SK-N-SH treated with all-trans-retinoic acid at 6 μM for 48 hours (cell line): Measurements from ENCODE around the gene GAGE10.
"Not testable (repeated sequence)": the region's sequence is repeated elsewhere in the genome, so short reads cannot be mapped to it uniquely, and the experiment has no call there.

ENCODE experiments used
- ATAC-seq: fragments of 200-7000 bp; cut with Tn5 transposase; 3 replicates; pipeline ENCODE4 v1.9.1; 2020; ENCODE audit warnings: mild to moderate bottlenecking, moderate library complexity
- ARNTL ChIP-seq: fragments of 450-650 bp; formaldehyde crosslinking; IDR thresholded peaks from 2 replicates; pipeline ENCODE4 v1.5.0; 2020; ENCODE audit warnings: low read depth, mild to moderate bottlenecking, moderate library complexity, borderline replicate concordance
- BACH2 ChIP-seq: fragments of 250-450 bp; sonication (Bioruptor Pico); IDR thresholded peaks from 2 replicates; pipeline ENCODE4 v1.9.0; 2021; ENCODE audit warnings: mild to moderate bottlenecking, borderline replicate concordance
- CSDC2 ChIP-seq: fragments of 250-450 bp; sonication (Bioruptor Pico); IDR thresholded peaks from 2 replicates; pipeline ENCODE4 v1.5.0; 2020; ENCODE audit warnings: mild to moderate bottlenecking, moderate library complexity
- GLIS3 ChIP-seq: fragments of 250-450 bp; sonication (Bioruptor Pico); IDR thresholded peaks from 2 replicates; pipeline ENCODE4 v1.5.0; 2020; ENCODE audit warnings: mild to moderate bottlenecking, moderate library complexity
- OSR1 ChIP-seq: fragments of 250-450 bp; sonication (Bioruptor Pico); IDR thresholded peaks from 2 replicates; pipeline ENCODE4 v1.8.0; 2022; ENCODE audit warnings: moderate library complexity, mild to moderate bottlenecking, inconsistent platforms
- PPARA ChIP-seq: fragments of 250-450 bp; sonication (Bioruptor Pico); IDR thresholded peaks from 2 replicates; pipeline ENCODE4 v1.5.0; 2020; ENCODE audit warnings: mild to moderate bottlenecking, borderline replicate concordance
- RARB ChIP-seq: fragments of 250-450 bp; sonication (Bioruptor Pico); IDR thresholded peaks from 2 replicates; pipeline ENCODE4 v1.8.0; 2021; ENCODE audit warnings: mild to moderate bottlenecking, moderate library complexity
- SNAI2 ChIP-seq: fragments of 250-450 bp; sonication (Bioruptor Pico); IDR thresholded peaks from 2 replicates; pipeline ENCODE4 v1.5.0; 2020; ENCODE audit warnings: mild to moderate bottlenecking, moderate library complexity
- TCF4 ChIP-seq: fragments of 250-450 bp; sonication (Bioruptor Pico); IDR thresholded peaks from 2 replicates; pipeline ENCODE4 v1.8.0; 2021; ENCODE audit warnings: mild to moderate bottlenecking, moderate library complexity, borderline replicate concordance
- ZC3H10 ChIP-seq: fragments of 250-450 bp; sonication (Bioruptor Pico); IDR thresholded peaks from 2 replicates; pipeline ENCODE4 v1.5.1; 2021; ENCODE audit warnings: mild to moderate bottlenecking, moderate library complexity
- ZFP3 ChIP-seq: fragments of 250-450 bp; sonication (Bioruptor Pico); IDR thresholded peaks from 2 replicates; pipeline ENCODE4 v1.5.0; 2020; ENCODE audit warnings: mild to moderate bottlenecking, moderate library complexity
- ZNF565 ChIP-seq: fragments of 450-650 bp; formaldehyde crosslinking; conservative IDR thresholded peaks from 2 replicates; pipeline ENCODE4 v1.5.0; 2020; ENCODE audit warnings: low read depth, mild to moderate bottlenecking, moderate library complexity
- ZNF70 ChIP-seq: fragments of 450-650 bp; formaldehyde crosslinking; IDR thresholded peaks from 2 replicates; pipeline ENCODE4 v1.5.0; 2020; ENCODE audit warnings: mild to moderate bottlenecking, moderate library complexity
- ZNF8 ChIP-seq: fragments of 450-650 bp; formaldehyde crosslinking; IDR thresholded peaks from 2 replicates; pipeline ENCODE4 v1.5.0; 2020; ENCODE audit warnings: mild to moderate bottlenecking, moderate library complexity
- TF ChIP-seq, protein P1 (sequence below): fragments of 250-450 bp; sonication (Bioruptor Pico); IDR thresholded peaks from 2 replicates; pipeline ENCODE4 v1.5.0; 2020; ENCODE audit warnings: mild to moderate bottlenecking, moderate library complexity
- TF ChIP-seq, protein P2 (sequence below): fragments of 250-450 bp; sonication (Bioruptor Pico); IDR thresholded peaks from 2 replicates; pipeline ENCODE4 v1.8.0; 2021; ENCODE audit warnings: low read depth, mild to moderate bottlenecking, moderate library complexity, borderline replicate concordance
- TF ChIP-seq, protein P3 (sequence below): fragments of 250-450 bp; sonication (Bioruptor Pico); IDR thresholded peaks from 2 replicates; pipeline ENCODE4 v1.5.1; 2021; ENCODE audit warnings: mild to moderate bottlenecking, moderate library complexity

The GAGE10 gene

DNA sequence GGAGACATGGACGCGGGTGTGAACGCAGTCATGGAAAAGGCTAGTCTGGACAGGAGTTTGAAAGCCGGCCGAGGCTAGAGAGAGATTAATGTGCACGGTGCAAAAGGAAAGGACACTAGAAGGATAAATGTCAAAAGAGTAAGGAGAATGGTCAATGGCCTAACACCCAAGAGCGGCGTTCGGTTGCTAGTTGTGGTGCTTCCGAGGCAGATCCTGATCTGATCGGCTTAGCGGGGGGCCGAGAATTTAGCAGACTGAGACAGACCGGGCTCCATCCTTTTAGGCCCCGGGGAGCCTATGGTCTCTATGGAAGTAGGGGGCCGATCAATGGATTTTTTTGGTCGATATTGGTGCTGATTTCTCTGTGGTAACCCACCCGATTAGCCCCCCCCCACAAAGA lies 6.9 kb downstream of the GAGE10 start (continued):
- TF ChIP-seq, protein P1, sequence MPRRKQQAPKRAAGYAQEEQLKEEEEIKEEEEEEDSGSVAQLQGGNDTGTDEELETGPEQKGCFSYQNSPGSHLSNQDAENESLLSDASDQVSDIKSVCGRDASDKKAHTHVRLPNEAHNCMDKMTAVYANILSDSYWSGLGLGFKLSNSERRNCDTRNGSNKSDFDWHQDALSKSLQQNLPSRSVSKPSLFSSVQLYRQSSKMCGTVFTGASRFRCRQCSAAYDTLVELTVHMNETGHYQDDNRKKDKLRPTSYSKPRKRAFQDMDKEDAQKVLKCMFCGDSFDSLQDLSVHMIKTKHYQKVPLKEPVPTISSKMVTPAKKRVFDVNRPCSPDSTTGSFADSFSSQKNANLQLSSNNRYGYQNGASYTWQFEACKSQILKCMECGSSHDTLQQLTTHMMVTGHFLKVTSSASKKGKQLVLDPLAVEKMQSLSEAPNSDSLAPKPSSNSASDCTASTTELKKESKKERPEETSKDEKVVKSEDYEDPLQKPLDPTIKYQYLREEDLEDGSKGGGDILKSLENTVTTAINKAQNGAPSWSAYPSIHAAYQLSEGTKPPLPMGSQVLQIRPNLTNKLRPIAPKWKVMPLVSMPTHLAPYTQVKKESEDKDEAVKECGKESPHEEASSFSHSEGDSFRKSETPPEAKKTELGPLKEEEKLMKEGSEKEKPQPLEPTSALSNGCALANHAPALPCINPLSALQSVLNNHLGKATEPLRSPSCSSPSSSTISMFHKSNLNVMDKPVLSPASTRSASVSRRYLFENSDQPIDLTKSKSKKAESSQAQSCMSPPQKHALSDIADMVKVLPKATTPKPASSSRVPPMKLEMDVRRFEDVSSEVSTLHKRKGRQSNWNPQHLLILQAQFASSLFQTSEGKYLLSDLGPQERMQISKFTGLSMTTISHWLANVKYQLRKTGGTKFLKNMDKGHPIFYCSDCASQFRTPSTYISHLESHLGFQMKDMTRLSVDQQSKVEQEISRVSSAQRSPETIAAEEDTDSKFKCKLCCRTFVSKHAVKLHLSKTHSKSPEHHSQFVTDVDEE (CRISPR knock-in tag): no peak
- no peak for TF ChIP-seq TCF4 (CRISPR knock-in tag)
- TF ChIP-seq OSR1 (CRISPR knock-in tag): no peak
- no peak for TF ChIP-seq ZNF70
- TF ChIP-seq CSDC2 (CRISPR knock-in tag): no peak
- no peak for TF ChIP-seq ZNF565 (CRISPR knock-in tag)

DNA sequence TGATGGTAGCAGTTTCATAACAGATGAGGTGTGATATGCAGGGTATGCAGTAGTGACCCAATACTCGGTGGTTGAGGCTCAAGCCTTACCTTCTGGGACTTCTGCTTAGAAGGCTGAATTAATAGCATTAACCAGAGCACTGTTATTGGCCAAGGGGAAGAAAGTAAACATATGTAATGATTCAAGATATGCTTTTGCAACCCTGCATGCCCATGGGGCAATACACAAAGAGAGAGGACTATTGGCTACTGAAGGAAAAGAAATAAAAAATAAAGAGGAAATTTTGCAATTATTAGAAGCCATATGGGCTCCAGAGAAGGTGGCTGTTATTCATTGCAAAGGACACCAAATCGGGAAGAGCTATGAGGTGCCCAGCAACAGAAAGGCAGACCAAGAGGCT lies 8.7 kb downstream of the GAGE10 start:
- ATAC-seq: no peak
- TF ChIP-seq RARB (CRISPR knock-in tag) (no peak), ZFP3 (CRISPR knock-in tag) (no peak), GLIS3 (no peak), ZC3H10 (no peak), ZNF565 (CRISPR knock-in tag) (no peak), TCF4 (CRISPR knock-in tag) (no peak), ARNTL (CRISPR knock-in tag) (no peak), ZNF70 (no peak), PPARA (CRISPR knock-in tag) (no peak), SNAI2 (CRISPR knock-in tag) (no peak), ZNF8 (CRISPR knock-in tag) (no peak)

DNA sequence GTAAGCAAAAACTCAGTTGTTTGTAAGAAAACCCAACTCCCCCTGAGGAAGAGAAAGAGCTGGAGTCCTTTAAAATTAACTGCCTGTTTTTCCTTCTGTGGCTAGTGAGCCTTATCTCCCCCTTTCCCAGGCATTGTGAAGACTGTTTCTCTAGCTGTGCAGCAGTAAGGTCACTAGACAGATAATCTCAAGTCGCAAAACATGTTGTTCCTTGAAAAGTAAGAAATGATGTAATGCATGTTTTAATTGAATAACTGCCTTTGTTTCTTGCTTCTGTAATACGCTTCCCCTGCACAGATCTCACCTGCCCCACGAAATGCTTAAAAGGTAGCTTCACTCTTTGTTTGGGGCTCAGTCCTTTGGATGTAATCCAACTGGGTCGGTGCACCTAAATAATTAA lies 12.6 kb downstream of the GAGE10 start:
- no peak for ATAC-seq
- no peak for TF ChIP-seq ARNTL (CRISPR knock-in tag)
- TF ChIP-seq, protein P2, sequence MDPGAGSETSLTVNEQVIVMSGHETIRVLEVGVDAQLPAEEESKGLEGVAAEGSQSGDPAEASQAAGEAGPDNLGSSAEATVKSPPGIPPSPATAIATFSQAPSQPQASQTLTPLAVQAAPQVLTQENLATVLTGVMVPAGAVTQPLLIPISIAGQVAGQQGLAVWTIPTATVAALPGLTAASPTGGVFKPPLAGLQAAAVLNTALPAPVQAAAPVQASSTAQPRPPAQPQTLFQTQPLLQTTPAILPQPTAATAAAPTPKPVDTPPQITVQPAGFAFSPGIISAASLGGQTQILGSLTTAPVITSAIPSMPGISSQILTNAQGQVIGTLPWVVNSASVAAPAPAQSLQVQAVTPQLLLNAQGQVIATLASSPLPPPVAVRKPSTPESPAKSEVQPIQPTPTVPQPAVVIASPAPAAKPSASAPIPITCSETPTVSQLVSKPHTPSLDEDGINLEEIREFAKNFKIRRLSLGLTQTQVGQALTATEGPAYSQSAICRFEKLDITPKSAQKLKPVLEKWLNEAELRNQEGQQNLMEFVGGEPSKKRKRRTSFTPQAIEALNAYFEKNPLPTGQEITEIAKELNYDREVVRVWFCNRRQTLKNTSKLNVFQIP: no peak
- TF ChIP-seq, protein P1 (CRISPR knock-in tag): no peak
- no peak for TF ChIP-seq TCF4 (CRISPR knock-in tag)
- TF ChIP-seq BACH2: no peak
- TF ChIP-seq, protein P3, sequence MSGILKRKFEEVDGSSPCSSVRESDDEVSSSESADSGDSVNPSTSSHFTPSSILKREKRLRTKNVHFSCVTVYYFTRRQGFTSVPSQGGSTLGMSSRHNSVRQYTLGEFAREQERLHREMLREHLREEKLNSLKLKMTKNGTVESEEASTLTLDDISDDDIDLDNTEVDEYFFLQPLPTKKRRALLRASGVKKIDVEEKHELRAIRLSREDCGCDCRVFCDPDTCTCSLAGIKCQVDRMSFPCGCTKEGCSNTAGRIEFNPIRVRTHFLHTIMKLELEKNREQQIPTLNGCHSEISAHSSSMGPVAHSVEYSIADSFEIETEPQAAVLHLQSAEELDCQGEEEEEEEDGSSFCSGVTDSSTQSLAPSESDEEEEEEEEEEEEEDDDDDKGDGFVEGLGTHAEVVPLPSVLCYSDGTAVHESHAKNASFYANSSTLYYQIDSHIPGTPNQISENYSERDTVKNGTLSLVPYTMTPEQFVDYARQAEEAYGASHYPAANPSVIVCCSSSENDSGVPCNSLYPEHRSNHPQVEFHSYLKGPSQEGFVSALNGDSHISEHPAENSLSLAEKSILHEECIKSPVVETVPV (CRISPR knock-in tag): no peak
- TF ChIP-seq OSR1 (CRISPR knock-in tag): no peak
- TF ChIP-seq RARB (CRISPR knock-in tag): no peak
- no peak for TF ChIP-seq ZC3H10
- no peak for TF ChIP-seq ZNF8 (CRISPR knock-in tag)
- no peak for TF ChIP-seq GLIS3
- TF ChIP-seq ZNF565 (CRISPR knock-in tag): no peak
- no peak for TF ChIP-seq CSDC2 (CRISPR knock-in tag)

DNA sequence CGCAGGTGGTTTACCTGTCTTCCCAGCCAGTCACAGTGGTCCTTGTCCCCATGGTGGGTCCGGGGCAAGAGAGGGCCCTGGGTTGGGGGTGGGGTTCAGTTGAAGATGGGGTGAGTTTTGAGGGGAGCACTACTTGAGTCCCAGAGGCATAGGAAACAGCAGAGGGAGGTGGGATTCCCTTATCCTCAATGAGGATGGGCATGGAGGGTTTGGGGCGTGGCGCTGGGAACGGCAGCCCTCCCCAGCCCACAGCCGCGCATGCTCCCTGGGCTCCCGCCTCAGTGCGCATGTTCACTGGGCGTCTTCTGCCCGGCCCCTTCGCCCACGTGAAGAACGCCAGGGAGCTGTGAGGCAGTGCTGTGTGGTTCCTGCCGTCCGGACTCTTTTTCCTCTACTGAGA lies 18.3 kb downstream of the GAGE10 start, which contains the start of gene GAGE12J:
Gene GAGE12J (plus strand): TSS at position 301 of the 400 bp plus-strand sequence. CDS start 1,157 bp downstream, outside the sequence.
- ATAC-seq: not testable (repeated sequence)

DNA sequence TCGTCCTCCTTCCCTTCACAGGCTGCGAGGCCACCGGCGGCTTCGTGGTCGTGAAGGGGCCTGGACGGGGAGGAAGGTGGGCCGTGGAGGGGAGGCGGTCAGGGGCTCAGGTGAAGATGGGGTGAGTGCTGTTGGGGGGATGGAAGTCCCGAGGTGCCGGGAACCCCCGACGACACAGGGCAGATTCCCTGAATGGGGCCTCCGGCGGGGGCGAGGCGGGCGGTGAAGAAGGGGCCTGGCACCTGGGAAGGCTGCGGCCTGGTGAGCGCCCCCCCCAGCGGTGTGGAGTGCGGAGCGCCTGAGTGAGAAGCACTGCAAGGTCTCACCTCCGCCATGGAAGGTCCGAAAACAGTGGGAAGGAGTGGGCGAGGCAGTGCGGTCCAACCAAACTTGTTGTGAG lies 18.8 kb downstream of the GAGE10 start:
- not testable (repeated sequence) for ATAC-seq

DNA sequence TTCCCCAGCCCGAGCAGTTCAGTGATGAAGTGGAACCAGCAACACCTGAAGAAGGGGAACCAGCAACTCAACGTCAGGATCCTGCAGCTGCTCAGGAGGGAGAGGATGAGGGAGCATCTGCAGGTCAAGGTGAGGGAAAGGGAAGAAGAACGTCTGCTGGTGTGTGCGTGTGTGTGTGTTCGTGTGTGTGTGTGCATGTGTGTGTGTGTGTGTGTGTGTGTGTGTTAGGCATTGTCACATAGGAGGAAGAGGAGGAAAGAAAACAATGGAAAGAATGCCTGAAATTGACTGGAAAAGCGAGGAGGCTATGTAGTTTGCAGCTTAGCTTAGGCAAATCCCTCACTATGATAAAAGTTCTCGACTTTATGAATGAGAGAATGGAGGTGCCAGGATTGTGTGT lies 20.3 kb downstream of the GAGE10 start:
- ATAC-seq: not testable (repeated sequence)

DNA sequence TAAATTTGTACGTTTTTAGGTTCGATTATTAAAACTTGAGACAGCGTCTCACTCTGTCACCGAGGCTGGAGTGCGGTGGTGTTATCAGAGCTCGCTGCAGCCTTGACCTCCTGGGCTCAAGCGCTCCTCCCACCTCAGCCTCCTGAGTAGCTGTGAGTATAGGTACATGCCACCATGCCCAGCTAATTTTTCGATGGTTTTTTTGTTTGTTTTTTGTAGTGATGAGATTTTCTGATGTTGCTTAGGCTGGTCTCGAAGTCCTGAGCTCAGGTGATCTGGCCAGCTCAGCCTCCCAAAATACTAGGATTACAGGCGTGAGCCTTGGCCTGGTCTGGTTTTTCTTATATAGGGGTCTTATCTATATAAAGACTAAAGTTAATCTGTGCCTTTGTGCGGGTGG lies 27.0 kb downstream of the GAGE10 start:
- ATAC-seq: not testable (repeated sequence)

DNA sequence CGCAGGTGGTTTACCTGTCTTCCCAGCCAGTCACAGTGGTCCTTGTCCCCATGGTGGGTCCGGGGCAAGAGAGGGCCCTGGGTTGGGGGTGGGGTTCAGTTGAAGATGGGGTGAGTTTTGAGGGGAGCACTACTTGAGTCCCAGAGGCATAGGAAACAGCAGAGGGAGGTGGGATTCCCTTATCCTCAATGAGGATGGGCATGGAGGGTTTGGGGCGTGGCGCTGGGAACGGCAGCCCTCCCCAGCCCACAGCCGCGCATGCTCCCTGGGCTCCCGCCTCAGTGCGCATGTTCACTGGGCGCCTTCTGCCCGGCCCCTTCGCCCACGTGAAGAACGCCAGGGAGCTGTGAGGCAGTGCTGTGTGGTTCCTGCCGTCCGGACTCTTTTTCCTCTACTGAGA lies 27.8 kb downstream of the GAGE10 start, which contains the start of gene GAGE13:
Gene GAGE13 (plus strand): TSS at position 301 of the 400 bp plus-strand sequence. CDS start 1,156 bp downstream, outside the sequence.
- ATAC-seq: not testable (repeated sequence)

DNA sequence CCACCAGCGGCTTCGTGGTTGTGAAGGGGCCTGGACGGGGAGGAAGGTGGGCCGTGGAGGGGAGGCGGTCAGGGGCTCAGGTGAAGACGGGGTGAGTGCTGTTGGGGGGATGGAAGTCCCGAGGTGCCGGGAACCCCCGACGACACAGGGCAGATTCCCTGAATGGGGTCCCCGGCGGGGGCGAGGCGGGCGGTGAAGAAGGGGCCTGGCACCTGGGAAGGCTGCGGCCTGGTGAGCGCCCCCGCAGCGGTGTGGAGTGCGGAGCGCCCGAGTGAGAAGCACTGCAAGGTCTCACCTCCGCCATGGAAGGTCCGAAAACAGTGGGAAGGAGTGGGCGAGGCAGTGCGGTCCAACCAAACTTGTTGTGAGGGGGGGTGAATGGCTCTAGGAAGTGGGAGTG lies 28.4 kb downstream of the GAGE10 start:
- ATAC-seq: not testable (repeated sequence)

DNA sequence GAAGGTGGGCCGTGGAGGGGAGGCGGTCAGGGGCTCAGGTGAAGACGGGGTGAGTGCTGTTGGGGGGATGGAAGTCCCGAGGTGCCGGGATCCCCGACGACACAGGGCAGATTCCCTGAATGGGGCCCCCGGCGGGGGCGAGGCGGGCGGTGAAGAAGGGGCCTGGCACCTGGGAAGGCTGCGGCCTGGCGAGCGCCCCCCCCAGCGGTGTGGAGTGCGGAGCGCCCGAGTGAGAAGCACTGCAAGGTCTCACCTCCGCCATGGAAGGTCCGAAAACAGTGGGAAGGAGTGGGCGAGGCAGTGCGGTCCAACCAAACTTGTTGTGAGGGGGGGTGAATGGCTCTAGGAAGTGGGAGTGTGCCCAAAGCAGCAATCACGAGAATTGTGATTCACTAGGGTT lies 38.0 kb downstream of the GAGE10 start:
- not testable (repeated sequence) for ATAC-seq
